ENCODE data around the gene SPOPL.
A peak's percentile ranks its signal among the peaks of the same experiment; 100 is the strongest.

The SPOPL gene

DNA sequence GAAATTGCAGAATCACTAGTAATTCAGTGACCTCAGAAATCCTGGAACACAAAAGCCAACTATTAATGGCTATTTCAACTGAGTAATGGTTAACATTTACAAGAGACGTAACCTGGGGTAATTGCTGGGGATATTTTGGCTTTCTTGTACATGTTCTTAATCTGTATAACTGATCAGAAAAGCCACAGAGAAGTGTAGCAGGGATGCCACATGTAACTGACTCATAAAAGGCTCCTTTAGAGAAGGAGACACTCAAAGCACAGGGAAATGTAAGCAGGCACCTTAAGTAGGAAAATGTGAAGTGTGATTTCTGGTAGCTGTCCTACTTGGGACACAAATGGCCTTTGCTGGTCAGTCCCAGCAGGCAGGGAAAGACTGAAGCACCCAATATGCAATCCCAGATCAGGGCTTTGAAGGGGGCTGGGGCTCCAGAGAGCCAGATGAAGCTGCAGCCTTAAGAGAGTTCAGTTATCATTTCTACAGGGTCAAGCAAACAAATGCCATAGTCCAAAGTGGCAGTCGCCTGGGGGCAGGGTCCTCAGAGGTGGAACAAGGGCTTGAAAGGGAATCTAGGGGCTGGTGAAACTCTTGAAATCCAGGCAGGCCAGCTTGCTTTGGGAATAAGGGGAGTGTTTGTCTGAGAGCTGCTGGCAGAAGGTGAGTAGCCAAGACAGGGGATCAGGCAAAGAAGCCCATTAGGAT, 7.2 kb upstream of the SPOPL start:
- Histone ChIP-seq H3K27me3 (ENCODE audit: control insufficient read depth, insufficient read depth, low read length) (no peaks in the 10 kb centered on the region), H3K9me3 (ENCODE audit: control insufficient read depth, insufficient read depth, low read length) (no peaks in the 10 kb centered on the region), H3K9ac (ENCODE audit: low read depth, low read length) (no peak overlapping the region), H3K4me3 (ENCODE audit: low read depth, low read length) (no peak overlapping the region), H3K36me3 (ENCODE audit: control insufficient read depth, insufficient read depth, low read length) (no peaks in the 10 kb centered on the region), H3K4me1 (ENCODE audit: control insufficient read depth, insufficient read depth, low read length) (peaks cover 6% of the 10 kb centered on the region), H3K27ac (ENCODE audit: low read depth, low read length) (no peak overlapping the region)

- Histone ChIP-seq H3K36me3 (ENCODE audit: control insufficient read depth, insufficient read depth, low read length) (no peaks in the 10 kb centered on the region), H3K4me3 (ENCODE audit: low read depth, low read length) (no peak overlapping the region), H3K27me3 (ENCODE audit: control insufficient read depth, insufficient read depth, low read length) (no peaks in the 10 kb centered on the region), H3K9me3 (ENCODE audit: control insufficient read depth, insufficient read depth, low read length) (no peaks in the 10 kb centered on the region), H3K27ac (ENCODE audit: low read depth, low read length) (no peak overlapping the region), H3K9ac (ENCODE audit: low read depth, low read length) (no peak overlapping the region), H3K4me1 (ENCODE audit: control insufficient read depth, insufficient read depth, low read length) (peaks cover 6% of the 10 kb centered on the region)
Measured at GRCh38 chr2:138495384-138495783, 6.2 kb upstream of the SPOPL start.

DNA sequence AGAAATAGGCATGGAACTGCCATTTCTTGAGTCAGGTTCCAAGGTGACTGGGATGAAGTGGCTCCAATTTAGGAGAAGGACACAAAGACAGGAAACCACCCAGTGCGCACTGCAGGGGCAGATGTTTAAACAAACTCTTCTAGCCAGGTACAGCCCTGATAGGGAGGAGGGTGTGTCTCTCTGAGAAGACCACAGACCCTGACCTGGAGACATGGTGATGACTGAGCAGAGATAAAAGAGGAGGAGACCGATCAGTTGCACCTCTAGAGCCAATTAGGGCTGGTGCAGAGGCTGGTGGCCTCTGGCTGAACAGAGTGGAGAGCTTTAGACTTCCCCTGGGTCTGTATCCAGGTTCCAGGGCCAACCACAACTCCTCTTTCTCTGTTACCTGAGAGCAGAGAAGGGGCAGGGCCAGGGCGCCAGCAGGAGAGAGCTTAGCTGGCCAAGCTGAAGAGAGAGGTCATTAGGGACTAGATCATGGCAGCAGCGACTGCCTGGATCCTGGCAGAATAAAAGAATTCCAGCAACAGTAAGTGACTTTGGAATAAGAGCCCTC, 5.4 kb upstream of the SPOPL start:
- Histone ChIP-seq H3K27ac (ENCODE audit: low read depth, low read length) (no peak overlapping the region), H3K4me3 (ENCODE audit: low read depth, low read length) (no peak overlapping the region), H3K9ac (ENCODE audit: low read depth, low read length) (no peak overlapping the region), H3K4me1 (ENCODE audit: control insufficient read depth, insufficient read depth, low read length) (peaks cover 10% of the 10 kb centered on the region), H3K27me3 (ENCODE audit: control insufficient read depth, insufficient read depth, low read length) (no peaks in the 10 kb centered on the region), H3K36me3 (ENCODE audit: control insufficient read depth, insufficient read depth, low read length) (no peaks in the 10 kb centered on the region), H3K9me3 (ENCODE audit: control insufficient read depth, insufficient read depth, low read length) (no peaks in the 10 kb centered on the region)

DNA sequence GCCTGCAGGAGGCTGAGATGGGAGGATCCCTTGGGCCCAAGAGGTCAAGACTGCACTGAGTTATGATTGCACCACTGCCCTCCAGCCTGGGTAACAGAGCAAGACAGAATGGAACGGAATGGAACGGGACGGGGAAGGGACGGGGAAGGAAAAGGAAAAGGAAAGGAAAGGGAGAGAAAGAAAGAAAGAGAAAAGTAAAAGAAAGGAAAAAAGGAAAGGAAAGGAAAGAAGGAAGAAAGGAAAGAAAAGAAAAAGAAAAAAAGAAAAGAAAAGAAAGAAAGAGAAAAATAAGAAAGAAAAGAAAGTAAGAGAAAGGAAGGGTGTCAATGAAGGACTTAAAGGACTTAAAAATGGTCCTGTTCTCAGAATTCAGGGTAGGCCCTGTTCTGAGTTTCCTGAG, 4.3 kb upstream of the SPOPL start:
- H3K4me1 ChIP-seq (ENCODE audit: control insufficient read depth, insufficient read depth, low read length) = peaks cover 10% of the 10 kb centered on the region
- no peak overlapping the region for H3K9ac ChIP-seq (ENCODE audit: low read depth, low read length)
- H3K36me3 ChIP-seq (ENCODE audit: control insufficient read depth, insufficient read depth, low read length) = no peaks in the 10 kb centered on the region
- H3K9me3 ChIP-seq (ENCODE audit: control insufficient read depth, insufficient read depth, low read length) = no peaks in the 10 kb centered on the region
- H3K27ac ChIP-seq (ENCODE audit: low read depth, low read length) = no peak overlapping the region
- H3K4me3 ChIP-seq (ENCODE audit: low read depth, low read length) = no peak overlapping the region
- no peaks in the 10 kb centered on the region for H3K27me3 ChIP-seq (ENCODE audit: control insufficient read depth, insufficient read depth, low read length)

- no peak overlapping the region for H3K27ac ChIP-seq (ENCODE audit: low read depth, low read length)
- H3K27me3 ChIP-seq (ENCODE audit: control insufficient read depth, insufficient read depth, low read length) = no peaks in the 10 kb centered on the region
- no peak overlapping the region for H3K4me3 ChIP-seq (ENCODE audit: low read depth, low read length)
- no peaks in the 10 kb centered on the region for H3K9me3 ChIP-seq (ENCODE audit: control insufficient read depth, insufficient read depth, low read length)
- H3K36me3 ChIP-seq (ENCODE audit: control insufficient read depth, insufficient read depth, low read length) = no peaks in the 10 kb centered on the region
- no peak overlapping the region for H3K9ac ChIP-seq (ENCODE audit: low read depth, low read length)
- peaks cover 22% of the 10 kb centered on the region for H3K4me1 ChIP-seq (ENCODE audit: control insufficient read depth, insufficient read depth, low read length)
Measured at GRCh38 chr2:138499684-138500083, 1.9 kb upstream of the SPOPL start.

GRCh38 chr2:138500592-138501424, 762 bp upstream of the SPOPL start:
- H3K9me3 ChIP-seq (ENCODE audit: control insufficient read depth, insufficient read depth, low read length) = no peaks in the 10 kb centered on the region
- H3K36me3 ChIP-seq (ENCODE audit: control insufficient read depth, insufficient read depth, low read length) = no peaks in the 10 kb centered on the region
- peaks cover 22% of the 10 kb centered on the region for H3K4me1 ChIP-seq (ENCODE audit: control insufficient read depth, insufficient read depth, low read length)
- H3K27ac ChIP-seq (ENCODE audit: low read depth, low read length) = peak overlapping the region; percentile 97
- H3K4me3 ChIP-seq (ENCODE audit: low read depth, low read length) = peak overlapping the region; percentile 89
- H3K27me3 ChIP-seq (ENCODE audit: control insufficient read depth, insufficient read depth, low read length) = no peaks in the 10 kb centered on the region
- H3K9ac ChIP-seq (ENCODE audit: low read depth, low read length) = peak overlapping the region; percentile 90

DNA sequence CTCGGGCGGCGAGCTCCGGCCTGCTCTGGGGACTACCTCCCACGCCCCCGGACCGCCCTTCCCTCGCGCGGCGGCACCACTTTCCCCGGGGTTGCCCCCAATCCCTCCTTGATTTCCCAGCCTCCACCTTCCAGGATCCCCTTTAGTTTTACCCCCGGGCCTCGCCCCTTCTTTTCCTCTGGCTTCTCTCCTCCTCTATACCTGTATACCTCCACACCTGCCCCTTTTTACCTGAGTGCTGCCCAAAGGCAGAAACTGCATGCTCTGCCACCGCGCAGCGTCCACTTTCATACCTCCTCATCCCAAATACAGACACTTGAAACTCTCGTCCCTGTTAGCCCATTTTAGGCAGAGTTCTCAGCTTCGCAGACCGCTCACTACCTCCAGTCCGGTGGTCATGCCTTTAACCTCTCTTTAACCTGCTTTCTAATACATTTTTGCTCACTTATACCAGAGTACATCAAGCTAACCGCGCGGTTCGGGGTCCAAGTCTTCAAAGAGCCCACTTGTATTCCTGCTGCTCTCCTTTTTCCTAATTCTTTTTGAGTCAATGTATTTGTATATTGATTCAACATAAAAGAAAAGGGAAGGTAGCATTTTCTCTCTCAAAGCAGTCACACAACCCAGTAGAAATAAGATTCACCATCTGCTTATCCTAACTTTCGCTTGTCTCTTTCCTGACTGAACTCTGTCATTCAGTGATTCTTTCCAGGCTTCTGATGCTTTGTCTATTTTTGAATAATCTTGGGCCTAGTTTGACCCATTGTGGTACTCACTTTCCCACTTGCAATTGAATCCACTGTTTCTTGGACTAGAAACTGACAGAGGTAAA, 901 bp downstream of the SPOPL start:
- Histone ChIP-seq H3K9ac (ENCODE audit: low read depth, low read length) (peak overlapping the region; percentile 83), H3K9me3 (ENCODE audit: control insufficient read depth, insufficient read depth, low read length) (no peaks in the 10 kb centered on the region), H3K27ac (ENCODE audit: low read depth, low read length) (peak overlapping the region; percentile 97), H3K4me3 (ENCODE audit: low read depth, low read length) (peak overlapping the region; percentile 92), H3K27me3 (ENCODE audit: control insufficient read depth, insufficient read depth, low read length) (no peaks in the 10 kb centered on the region), H3K4me1 (ENCODE audit: control insufficient read depth, insufficient read depth, low read length) (peaks cover 31% of the 10 kb centered on the region), H3K36me3 (ENCODE audit: control insufficient read depth, insufficient read depth, low read length) (no peaks in the 10 kb centered on the region)

DNA sequence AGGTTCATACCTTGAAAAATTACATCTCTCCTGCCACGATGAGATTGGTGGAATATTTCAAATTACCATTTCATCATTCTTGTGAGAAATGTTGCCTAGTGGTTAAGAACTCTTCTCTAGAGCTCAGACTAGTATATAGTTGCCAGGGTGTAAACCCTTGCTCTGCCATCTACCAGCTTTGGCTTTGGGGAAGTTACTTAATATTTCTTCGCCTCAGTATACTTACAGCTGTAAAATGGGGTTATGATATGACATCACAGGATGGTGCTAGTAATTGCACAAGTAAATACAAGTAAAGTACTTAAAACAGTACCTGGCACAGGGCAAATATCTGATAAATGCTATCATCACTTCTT, 1.5 kb downstream of the SPOPL start:
- Histone ChIP-seq H3K27me3 (ENCODE audit: control insufficient read depth, insufficient read depth, low read length) (no peaks in the 10 kb centered on the region), H3K4me3 (ENCODE audit: low read depth, low read length) (peak overlapping the region; percentile 92), H3K4me1 (ENCODE audit: control insufficient read depth, insufficient read depth, low read length) (peaks cover 31% of the 10 kb centered on the region), H3K9me3 (ENCODE audit: control insufficient read depth, insufficient read depth, low read length) (no peaks in the 10 kb centered on the region), H3K9ac (ENCODE audit: low read depth, low read length) (no peak overlapping the region; the same call in 1 of the 2 replicates), H3K36me3 (ENCODE audit: control insufficient read depth, insufficient read depth, low read length) (no peaks in the 10 kb centered on the region), H3K27ac (ENCODE audit: low read depth, low read length) (no peak overlapping the region)

DNA sequence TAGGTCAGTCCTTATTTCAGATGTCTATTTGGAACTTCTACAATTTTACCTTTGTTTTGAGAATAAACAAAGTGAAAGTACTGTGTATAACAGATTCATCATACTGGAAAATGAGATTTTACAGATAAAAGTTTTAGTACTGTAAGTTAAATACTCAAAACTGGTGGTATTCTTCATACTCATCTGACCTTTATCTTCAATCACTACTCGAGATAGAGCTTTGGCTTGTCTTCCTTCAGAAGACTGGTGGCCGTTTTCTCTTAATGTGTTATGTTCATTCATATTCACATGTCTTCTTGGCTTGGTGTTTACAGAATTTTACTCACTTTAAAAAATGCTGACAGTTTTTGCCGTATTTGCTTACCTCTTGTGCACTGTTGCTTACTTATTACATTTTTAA, 2.1 kb downstream of the SPOPL start:
- no peaks in the 10 kb centered on the region for H3K36me3 ChIP-seq (ENCODE audit: control insufficient read depth, insufficient read depth, low read length)
- H3K27me3 ChIP-seq (ENCODE audit: control insufficient read depth, insufficient read depth, low read length) = no peaks in the 10 kb centered on the region
- peaks cover 31% of the 10 kb centered on the region for H3K4me1 ChIP-seq (ENCODE audit: control insufficient read depth, insufficient read depth, low read length)
- H3K4me3 ChIP-seq (ENCODE audit: low read depth, low read length) = peak overlapping the region; percentile 92
- no peaks in the 10 kb centered on the region for H3K9me3 ChIP-seq (ENCODE audit: control insufficient read depth, insufficient read depth, low read length)
- H3K27ac ChIP-seq (ENCODE audit: low read depth, low read length) = no peak overlapping the region
- H3K9ac ChIP-seq (ENCODE audit: low read depth, low read length) = no peak overlapping the region

DNA sequence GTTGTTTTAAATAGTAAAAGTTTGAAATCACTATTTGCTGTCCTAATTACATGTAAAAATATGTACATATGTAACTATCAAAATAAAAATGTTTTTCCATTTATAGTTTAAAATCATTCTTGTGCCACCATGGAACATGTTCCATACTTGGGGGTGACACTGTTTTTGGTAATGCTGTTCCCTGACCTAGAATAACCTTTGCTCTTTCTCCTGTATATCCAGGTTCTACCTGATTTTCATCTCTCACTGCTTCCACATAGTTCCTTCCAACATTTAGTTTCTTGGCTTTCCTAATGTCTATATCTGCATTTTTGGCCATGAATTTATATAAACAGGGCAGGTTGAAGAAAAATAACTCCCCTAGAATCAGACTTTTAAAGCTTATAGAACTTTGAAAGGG, 2.5 kb downstream of the SPOPL start:
- no peak overlapping the region for H3K27ac ChIP-seq (ENCODE audit: low read depth, low read length)

More for the DNA sequence above, 2.5 kb downstream of the SPOPL start:
- Histone ChIP-seq H3K4me1 (ENCODE audit: control insufficient read depth, insufficient read depth, low read length) (peaks cover 31% of the 10 kb centered on the region), H3K9ac (ENCODE audit: low read depth, low read length) (no peak overlapping the region), H3K36me3 (ENCODE audit: control insufficient read depth, insufficient read depth, low read length) (no peaks in the 10 kb centered on the region), H3K27me3 (ENCODE audit: control insufficient read depth, insufficient read depth, low read length) (no peaks in the 10 kb centered on the region), H3K4me3 (ENCODE audit: low read depth, low read length) (no peak overlapping the region), H3K9me3 (ENCODE audit: control insufficient read depth, insufficient read depth, low read length) (no peaks in the 10 kb centered on the region)
